Measurements from ENCODE around the gene PHRF1. TPM values are rescaled to one million over a fixed set of nuclear protein-coding genes. Genes with fewer than 3 reads are reported as not detected.
A peak's percentile ranks its signal among the peaks of the same experiment; 100 is the strongest.

Gene PHRF1
- total RNA-seq, 1 donor from 2014 or later, result 38.3 TPM

DNA sequence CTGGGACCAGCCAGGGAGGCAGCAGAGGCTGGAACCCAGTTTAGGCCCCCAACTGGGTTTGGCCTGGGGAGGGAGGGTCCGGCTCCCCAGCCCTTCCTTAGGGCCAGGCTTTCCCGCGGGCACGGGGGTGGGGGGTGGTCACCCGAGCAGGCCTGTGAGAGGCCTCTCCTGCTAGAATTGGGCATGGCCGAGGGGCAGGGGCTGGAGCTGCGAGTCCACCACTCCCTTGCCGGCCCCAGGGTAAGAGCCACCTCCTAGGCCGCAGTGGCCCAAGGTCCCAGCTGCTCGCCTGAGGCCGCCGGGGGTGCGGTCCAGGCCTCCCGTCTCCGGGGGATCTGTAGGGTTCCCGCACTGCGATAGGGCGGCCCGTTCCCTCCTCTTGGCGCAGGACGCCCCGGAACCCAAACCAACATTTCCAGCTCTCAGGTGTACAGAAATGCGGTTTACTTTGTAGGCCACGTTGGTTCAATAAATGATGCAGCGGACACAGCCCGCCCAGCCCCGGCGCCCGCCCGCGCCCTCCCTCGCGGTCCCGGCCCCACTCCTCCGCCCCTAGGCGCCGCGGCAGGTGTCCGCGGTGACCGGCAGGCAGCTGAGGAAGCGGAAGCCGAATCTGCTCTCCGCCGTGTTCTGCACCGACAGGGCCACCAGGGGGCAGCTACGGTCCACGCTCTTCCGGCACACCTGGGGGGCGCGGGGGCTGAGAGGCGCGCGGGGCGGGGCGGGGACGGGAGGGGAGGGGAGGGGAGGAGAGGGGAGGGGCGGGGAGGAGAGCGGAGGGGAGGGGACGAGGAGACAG, 21.6 kb upstream of the PHRF1 start:
- H3K9ac ChIP-seq (ENCODE audit: low read length), result no peak overlapping the region
- H3K4me3 Mint-ChIP-seq (ENCODE audit: unreplicated experiment), result no peak overlapping the region

GRCh38 chr11:555227-555779, 21.0 kb upstream of the PHRF1 start:
- Histone ChIP-seq H3K4me3 (ENCODE audit: insufficient read depth, low read depth, low read length) (no peak overlapping the region), H3K4me1 (ENCODE audit: insufficient read depth, low read length) (peaks cover 3% of the 10 kb centered on the region), H2AFZ (ENCODE audit: low read depth, low read length) (no peak overlapping the region), H3K27ac (ENCODE audit: low read depth, low read length) (no peak overlapping the region), H3K9me3 (ENCODE audit: insufficient read depth, low read depth, low read length) (no peaks in the 10 kb centered on the region), H3K36me3 (ENCODE audit: insufficient read depth, low read length) (no peaks in the 10 kb centered on the region), H3K9ac (ENCODE audit: low read length) (no peak overlapping the region), H3K27me3 (ENCODE audit: insufficient read depth, low read length) (peaks cover 23% of the 10 kb centered on the region), H4K20me1 (ENCODE audit: insufficient read depth, low read length) (no peaks in the 10 kb centered on the region), H3K79me2 (ENCODE audit: insufficient read depth, low read length) (no peaks in the 10 kb centered on the region), H3K4me2 (ENCODE audit: low read length) (no peak overlapping the region)
- peaks cover 9% of the 10 kb centered on the region for H3K27me3 Mint-ChIP-seq (ENCODE audit: low read depth, unreplicated experiment)
- FAIRE-seq, result no peak
- no peak overlapping the region for H3K27ac Mint-ChIP-seq (ENCODE audit: unreplicated experiment)
- H3K4me1 Mint-ChIP-seq (ENCODE audit: low read depth, unreplicated experiment), result peaks cover 5% of the 10 kb centered on the region
- TF ChIP-seq, protein P1, sequence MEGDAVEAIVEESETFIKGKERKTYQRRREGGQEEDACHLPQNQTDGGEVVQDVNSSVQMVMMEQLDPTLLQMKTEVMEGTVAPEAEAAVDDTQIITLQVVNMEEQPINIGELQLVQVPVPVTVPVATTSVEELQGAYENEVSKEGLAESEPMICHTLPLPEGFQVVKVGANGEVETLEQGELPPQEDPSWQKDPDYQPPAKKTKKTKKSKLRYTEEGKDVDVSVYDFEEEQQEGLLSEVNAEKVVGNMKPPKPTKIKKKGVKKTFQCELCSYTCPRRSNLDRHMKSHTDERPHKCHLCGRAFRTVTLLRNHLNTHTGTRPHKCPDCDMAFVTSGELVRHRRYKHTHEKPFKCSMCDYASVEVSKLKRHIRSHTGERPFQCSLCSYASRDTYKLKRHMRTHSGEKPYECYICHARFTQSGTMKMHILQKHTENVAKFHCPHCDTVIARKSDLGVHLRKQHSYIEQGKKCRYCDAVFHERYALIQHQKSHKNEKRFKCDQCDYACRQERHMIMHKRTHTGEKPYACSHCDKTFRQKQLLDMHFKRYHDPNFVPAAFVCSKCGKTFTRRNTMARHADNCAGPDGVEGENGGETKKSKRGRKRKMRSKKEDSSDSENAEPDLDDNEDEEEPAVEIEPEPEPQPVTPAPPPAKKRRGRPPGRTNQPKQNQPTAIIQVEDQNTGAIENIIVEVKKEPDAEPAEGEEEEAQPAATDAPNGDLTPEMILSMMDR (IDR thresholded peaks at IDR 0.05; ENCODE audit: insufficient read depth, low read depth, low read length), result no peak
- peak; percentile 57 for TF ChIP-seq EZH2 (IDR thresholded peaks at IDR 0.05; ENCODE audit: insufficient read depth, low read length)
- DNase-seq (ENCODE audit: low read depth), result no peak
- H3K36me3 Mint-ChIP-seq (ENCODE audit: low read depth, unreplicated experiment), result peaks cover 1% of the 10 kb centered on the region
- no peak overlapping the region for H3K4me3 Mint-ChIP-seq (ENCODE audit: unreplicated experiment)
- H3K9me3 Mint-ChIP-seq (ENCODE audit: unreplicated experiment), result peaks cover 2% of the 10 kb centered on the region

More for the DNA sequence above, 21.6 kb upstream of the PHRF1 start:
- H3K4me3 ChIP-seq (ENCODE audit: insufficient read depth, low read depth, low read length), result no peak overlapping the region
- H3K4me1 ChIP-seq (ENCODE audit: insufficient read depth, low read length), result no peaks in the 10 kb centered on the region
- peaks cover 1% of the 10 kb centered on the region for H3K4me1 Mint-ChIP-seq (ENCODE audit: low read depth, unreplicated experiment)
- peak overlapping the region; percentile 46 for H3K4me2 ChIP-seq (ENCODE audit: low read length)
- FAIRE-seq (no peak), DNase-seq (ENCODE audit: low read depth) (no peak)
- H3K27ac ChIP-seq (ENCODE audit: low read depth, low read length), result no peak overlapping the region
- H4K20me1 ChIP-seq (ENCODE audit: insufficient read depth, low read length), result no peaks in the 10 kb centered on the region
- no peaks in the 10 kb centered on the region for H3K36me3 ChIP-seq (ENCODE audit: insufficient read depth, low read length)
- H2AFZ ChIP-seq (ENCODE audit: low read depth, low read length), result no peak overlapping the region
- H3K79me2 ChIP-seq (ENCODE audit: insufficient read depth, low read length), result no peaks in the 10 kb centered on the region
- H3K9me3 ChIP-seq (ENCODE audit: insufficient read depth, low read depth, low read length), result no peaks in the 10 kb centered on the region
- TF ChIP-seq EZH2 (IDR thresholded peaks at IDR 0.05; ENCODE audit: insufficient read depth, low read length), result peak; percentile 18
- TF ChIP-seq, protein P1 (IDR thresholded peaks at IDR 0.05; ENCODE audit: insufficient read depth, low read depth, low read length), result no peak
- peaks cover 9% of the 10 kb centered on the region for H3K27me3 Mint-ChIP-seq (ENCODE audit: low read depth, unreplicated experiment)
- H3K27me3 ChIP-seq (ENCODE audit: insufficient read depth, low read length), result peaks cover 23% of the 10 kb centered on the region
- no peaks in the 10 kb centered on the region for H3K9me3 Mint-ChIP-seq (ENCODE audit: unreplicated experiment)
- H3K36me3 Mint-ChIP-seq (ENCODE audit: low read depth, unreplicated experiment), result no peaks in the 10 kb centered on the region
- no peak overlapping the region for H3K27ac Mint-ChIP-seq (ENCODE audit: unreplicated experiment)
